Ecto neural progenitor cell (in vitro differentiated cells): Measurements from ENCODE around the gene B9D1.

ENCODE experiments used
- DNase-seq: peaks from one replicate; pipeline ENCODE4 v3.0.0-alpha.2; 2018; ENCODE audit warnings: low spot score

Gene B9D1

GRCh38 chr17:19388791-19389785, 26.6 kb upstream of the B9D1 start:
- DNase-seq = no peak

DNA sequence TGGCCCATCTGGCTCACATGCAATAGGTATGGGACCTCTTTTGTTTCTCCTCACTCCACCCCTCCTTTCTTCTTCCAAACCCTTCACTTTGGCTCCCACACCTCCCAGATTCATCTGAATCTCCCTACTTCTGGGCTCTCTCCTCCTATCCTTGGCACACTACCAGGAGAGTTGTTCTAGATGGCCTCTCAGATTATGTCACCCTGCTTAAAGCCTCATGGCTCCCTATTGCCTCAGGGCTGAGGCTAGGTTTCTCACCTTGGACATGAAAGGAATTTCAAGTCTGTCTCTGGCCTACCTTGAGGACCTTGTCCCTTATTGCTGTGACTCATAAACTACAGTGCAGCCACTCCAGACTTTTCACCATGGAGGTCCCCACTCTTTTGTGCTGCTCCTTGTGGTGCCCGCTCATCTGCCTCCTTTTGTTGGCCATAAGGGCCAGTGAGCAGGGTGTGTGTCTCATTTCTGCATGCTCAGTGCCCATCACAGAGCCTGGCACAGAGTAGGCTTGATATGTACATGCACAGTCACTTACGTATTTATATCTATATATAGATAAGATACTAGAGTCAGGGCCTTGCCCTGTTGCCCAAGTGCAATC, 25.5 kb upstream of the B9D1 start:
- DNase-seq = no peak

DNA sequence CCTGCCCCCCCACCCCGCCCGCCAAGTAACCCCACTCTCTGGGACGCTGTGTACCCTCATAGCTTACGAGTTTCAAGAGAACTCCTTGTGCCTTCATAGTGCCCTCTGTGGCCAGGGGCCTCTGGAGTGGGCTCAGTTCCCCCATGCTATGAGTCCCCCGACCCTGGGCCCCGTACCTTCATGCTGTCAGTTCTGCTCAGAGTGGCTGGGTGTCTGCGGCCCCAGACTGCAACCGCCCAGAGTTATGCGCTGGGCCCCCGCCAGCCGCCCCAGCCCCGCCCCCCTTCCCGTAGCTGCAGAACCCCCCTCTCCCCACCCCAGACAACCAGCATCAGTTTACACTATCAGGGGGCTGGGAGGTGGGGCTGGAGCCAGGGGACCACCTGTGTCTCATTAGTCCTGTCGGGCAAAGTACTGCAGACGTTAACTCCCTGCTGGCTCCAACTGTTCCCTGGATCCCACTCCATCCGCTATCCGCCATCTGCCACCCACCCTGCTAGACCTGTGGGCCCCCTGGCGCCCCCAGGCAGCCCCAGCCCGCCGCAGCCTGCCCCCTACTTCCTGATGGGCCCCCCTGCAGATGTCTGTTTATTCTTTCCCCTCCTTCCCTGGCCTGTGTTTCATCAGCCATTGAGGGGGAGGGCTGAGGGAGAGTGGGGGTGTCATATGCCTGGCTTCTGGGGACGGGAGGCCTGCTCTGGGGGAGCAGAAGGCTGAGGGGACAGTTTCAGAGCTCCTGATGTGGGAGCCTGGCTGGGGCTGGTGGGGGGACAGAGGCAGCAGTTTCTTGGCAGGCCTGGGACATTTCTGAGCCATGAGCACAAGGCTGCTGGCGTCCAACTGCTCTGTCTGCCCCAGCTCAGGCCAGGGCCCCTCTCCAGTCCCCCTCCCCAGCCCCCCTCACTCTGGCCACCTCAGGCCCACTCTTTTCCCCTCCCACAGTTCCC, 24.7 kb upstream of the B9D1 start, which contains the start of gene MFAP4:
Gene MFAP4, minus strand, starts transcription at position 217 of the 947 bp plus-strand sequence. Its CDS starts 35 bp downstream, at position 182.
- DNase-seq = no peak

GRCh38 chr17:19386051-19386929, 23.8 kb upstream of the B9D1 start:
- DNase-seq = no peak

GRCh38 chr17:19385521-19385983, 23.0 kb upstream of the B9D1 start:
- no peak for DNase-seq

GRCh38 chr17:19384723-19385391, 22.3 kb upstream of the B9D1 start:
- no peak for DNase-seq

DNA sequence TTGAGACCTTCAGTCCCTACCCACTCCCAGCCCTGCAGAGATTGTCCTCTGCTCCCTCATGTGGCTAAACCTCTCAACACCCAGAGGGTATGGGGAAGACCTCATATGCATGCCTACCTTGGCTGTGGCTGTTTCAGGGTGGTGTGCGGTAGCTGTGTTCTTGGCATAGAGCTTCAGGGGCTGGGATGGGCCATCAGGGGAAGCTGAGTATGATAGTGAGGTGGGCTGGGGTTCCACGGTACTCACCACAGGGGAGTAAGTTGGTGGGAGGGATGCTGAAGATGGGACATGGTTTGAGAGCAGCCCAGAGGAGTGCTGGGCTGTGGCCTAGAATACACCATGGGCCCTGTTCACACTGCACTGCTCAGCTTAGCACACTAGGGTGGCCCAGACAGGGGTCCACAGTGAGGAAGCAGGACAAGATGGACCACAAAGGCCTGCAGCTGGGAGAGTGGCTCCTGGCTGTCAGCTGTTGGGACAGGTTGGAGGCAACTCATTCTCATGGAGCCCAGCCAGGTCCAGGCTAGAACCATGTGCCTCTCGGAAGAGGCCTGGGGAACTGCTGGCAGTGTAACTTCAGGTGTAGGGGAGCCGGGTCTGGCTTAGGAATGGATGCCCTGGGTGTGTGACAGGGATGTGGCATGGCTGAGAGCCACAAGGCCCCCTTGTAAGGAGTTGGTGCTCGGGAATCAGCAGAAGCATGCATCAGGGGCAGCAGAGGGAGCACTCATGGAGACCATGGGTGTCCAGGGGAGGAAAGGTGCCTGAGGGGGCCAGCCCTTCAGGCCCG, 21.4 kb upstream of the B9D1 start:
- DNase-seq = no peak

- DNase-seq = no peak
Observed at GRCh38 chr17:19382531-19383444, 20.3 kb upstream of the B9D1 start.

DNA sequence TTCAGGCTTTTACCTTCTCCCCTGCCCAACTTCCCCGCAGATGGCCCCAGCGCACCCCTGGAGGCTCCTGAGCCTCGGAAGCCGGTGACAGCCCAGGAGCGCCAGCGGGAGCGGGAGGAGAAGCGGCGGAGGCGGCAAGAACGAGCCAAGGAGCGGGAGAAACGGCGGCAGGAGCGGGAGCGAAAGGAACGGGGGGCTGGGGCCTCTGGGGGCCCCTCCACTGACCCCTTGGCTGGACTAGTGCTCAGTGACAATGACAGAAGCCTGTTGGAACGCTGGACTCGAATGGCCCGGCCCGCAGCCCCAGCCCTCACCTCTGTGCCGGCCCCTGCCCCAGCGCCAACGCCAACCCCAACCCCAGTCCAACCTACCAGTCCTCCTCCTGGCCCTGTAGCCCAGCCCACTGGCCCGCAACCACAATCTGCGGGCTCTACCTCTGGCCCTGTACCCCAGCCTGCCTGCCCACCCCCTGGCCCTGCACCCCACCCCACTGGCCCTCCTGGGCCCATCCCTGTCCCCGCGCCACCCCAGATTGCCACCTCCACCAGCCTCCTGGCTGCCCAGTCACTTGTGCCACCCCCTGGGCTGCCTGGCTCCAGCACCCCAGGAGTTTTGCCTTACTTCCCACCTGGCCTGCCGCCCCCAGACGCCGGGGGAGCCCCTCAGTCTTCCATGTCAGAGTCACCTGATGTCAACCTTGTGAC, 19.4 kb upstream of the B9D1 start:
- DNase-seq = no peak

DNA sequence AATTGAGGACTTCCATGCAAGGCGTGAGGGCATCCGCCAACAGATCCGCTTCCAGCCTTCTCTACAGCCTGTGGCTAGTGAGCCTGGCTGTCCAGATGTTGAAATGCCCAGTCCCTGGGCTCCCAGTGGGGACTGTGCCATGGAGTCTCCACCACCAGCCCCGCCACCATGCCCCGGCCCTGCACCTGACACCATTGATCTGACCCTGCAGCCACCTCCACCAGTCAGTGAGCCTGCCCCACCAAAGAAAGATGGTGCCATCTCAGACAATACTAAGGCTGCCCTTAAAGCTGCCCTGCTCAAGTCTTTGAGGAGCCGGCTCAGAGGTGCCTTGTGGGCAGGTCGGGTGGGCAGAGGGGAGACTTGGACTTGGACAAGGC, 18.8 kb upstream of the B9D1 start:
- DNase-seq = no peak

GRCh38 chr17:19380481-19381301, 18.2 kb upstream of the B9D1 start:
- no peak for DNase-seq

DNA sequence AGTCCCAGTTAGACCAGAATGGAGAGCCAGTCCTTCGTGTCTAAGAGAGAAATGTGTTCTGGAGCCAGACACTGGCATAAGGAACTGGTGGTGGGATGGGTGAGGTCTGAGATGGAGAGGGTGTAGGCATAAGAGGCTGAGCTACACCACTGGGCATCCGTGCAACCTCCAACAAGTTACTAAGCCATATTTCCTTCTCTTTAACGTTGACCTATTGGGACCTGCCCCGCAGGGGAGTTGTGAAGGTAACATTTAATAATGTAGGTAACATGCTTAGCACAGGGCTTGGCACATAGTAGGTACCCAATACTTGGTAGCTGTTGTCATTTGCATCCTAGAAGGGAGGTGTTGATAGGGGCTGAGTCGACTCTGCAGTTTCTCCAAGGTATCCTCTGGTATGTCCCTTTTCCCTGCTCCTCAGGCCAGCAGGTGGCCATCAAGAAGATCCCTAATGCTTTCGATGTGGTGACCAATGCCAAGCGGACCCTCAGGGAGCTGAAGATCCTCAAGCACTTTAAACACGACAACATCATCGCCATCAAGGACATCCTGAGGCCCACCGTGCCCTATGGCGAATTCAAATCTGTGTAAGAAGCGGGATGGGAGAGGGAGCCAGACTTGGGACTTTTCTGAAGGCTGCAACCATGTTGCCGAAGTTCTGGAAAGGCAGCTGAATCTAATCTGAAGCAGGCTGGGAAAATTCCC, 17.0 kb upstream of the B9D1 start:
- DNase-seq = no peak

DNA sequence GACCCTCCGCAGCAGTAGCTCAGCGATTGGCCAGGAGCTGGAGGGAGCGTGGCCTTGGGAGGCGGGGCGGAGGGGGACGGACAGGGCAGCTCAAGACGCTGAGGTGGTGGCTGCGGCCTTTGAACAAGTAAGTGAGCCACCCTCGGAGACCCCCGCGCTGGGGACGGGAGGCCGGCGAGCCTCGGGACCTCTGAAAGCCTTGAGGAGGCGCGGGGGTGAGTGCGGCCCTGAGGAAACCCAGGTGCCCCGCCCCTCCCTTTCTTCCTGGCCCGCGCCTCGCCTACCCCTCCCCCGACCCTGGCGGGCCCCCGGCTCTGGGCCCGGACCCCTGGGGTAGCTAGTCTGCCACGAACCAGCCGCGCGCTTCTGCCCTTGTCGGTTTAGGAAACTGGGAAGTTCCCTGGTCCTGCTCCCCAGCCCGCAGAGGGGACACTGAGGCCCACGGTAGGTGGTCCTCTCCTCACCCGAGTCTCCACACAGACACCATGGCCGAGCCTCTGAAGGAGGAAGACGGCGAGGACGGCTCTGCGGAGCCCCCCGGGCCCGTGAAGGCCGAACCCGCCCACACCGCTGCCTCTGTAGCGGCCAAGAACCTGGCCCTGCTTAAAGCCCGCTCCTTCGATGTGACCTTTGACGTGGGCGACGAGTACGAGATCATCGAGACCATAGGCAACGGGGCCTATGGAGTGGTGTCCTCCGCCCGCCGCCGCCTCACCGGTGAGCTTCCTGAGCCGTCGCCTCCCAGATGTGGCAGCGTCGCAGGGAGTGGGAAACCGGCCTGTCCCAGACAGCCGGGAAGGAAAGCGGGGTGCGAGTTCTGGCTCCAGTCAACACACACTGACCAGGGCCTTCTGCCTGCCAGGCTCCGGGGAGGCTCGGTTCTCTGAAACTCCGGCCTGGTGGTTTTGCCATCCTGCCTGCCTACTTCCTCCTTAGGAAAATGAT, 16.2 kb upstream of the B9D1 start, which contains the start of gene MAPK7:
Gene MAPK7, plus strand, starts transcription at position 83 of the 945 bp plus-strand sequence. Its CDS starts 403 bp downstream, at position 486.
- peak; percentile 70 for DNase-seq

DNA sequence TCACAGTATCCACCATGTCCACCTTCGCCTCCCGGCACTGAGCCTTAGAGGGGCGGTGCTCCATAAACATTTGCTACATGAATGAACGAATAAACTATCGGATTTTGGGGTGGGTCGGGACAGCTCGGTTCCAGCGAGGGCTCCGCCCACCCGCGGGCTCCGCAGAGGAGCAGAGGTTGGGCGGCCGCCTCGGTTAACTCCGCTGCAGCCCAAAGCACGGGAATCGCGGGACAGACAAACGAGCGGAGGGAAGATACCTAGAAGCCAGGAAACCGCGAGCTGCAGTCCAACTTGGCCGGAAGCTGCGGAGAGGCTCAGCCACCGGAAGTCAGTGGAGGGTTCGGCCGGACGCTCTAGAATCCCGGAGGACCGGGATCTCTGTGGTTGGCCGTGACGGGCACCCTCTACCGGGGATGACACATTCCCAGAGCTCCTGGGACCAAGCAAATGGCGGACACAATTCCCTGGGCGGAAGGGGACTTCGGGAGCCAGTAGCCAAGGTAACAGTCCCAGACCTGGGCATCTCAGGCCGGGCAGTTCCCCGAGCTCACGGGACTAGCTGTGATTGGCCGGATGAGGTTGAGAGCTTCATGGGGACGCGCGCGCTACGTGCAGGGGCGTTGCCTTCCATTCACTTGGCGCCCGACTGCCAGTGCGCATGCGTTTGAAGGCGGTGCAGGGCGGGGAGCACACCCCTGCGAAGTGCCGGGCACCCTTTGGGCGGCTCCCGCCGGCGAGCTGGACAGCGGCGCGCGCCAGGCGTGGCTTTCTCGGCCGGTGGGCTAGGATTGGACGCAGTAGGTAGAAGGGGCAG, 15.3 kb upstream of the B9D1 start:
- DNase-seq = peak; percentile 100
